Activated CD8-positive, alpha-beta memory T cell treated with anti-CD3 and anti-CD28 coated beads, Interleukin-2, amount 50 U/mL, for 24 hours (primary cell): Measurements from ENCODE around the gene PTGER1.

ENCODE experiments used
- DNase-seq: peaks from one replicate; pipeline ENCODE4 v3.0.0-alpha.2; 2020; ENCODE audit errors: extremely low read depth

The PTGER1 gene

GRCh38 chr19:14442891-14443631, 32.1 kb downstream of the PTGER1 start:
- no peak for DNase-seq

- DNase-seq = no peak
Measured at GRCh38 chr19:14441041-14441938, 33.9 kb downstream of the PTGER1 start.

- DNase-seq = peak; percentile 50
Measured at GRCh38 chr19:14440049-14440448, 35.1 kb downstream of the PTGER1 start.

GRCh38 chr19:14439014-14439413, 36.1 kb downstream of the PTGER1 start:
- no peak for DNase-seq

- no peak for DNase-seq
Measured at GRCh38 chr19:14437578-14438140, 37.5 kb downstream of the PTGER1 start.

- DNase-seq = no peak
Measured at GRCh38 chr19:14435320-14436050, 39.7 kb downstream of the PTGER1 start.

- no peak for DNase-seq
Measured at GRCh38 chr19:14434543-14435319, 40.4 kb downstream of the PTGER1 start.

GRCh38 chr19:14433554-14434501, 41.3 kb downstream of the PTGER1 start:
- no peak for DNase-seq

GRCh38 chr19:14432791-14433553, 42.2 kb downstream of the PTGER1 start, which contains the start of gene PKN1:
Gene PKN1 (plus strand): TSS chr19:14433306. CDS start chr19:14433522, 216 bp downstream.
- DNase-seq = no peak

- DNase-seq = no peak
Measured at GRCh38 chr19:14430712-14431111, 44.4 kb downstream of the PTGER1 start.

GRCh38 chr19:14428882-14429416, 46.2 kb downstream of the PTGER1 start:
- DNase-seq = no peak

- no peak for DNase-seq
Measured at GRCh38 chr19:14427461-14427860, 47.7 kb downstream of the PTGER1 start.

GRCh38 chr19:14425696-14426138, 49.4 kb downstream of the PTGER1 start:
- DNase-seq = no peak
